Bronchial epithelial cell (primary cell): Measurements from ENCODE around the gene DOLK. TPM values are rescaled to one million over a fixed set of nuclear protein-coding genes. Genes with fewer than 3 reads are reported as not detected.
A peak's percentile ranks its signal among the peaks of the same experiment; 100 is the strongest.

Source experiments
- DNase-seq: peaks from one replicate; pipeline ENCODE4 v3.0.0-alpha.2; 2010; ENCODE audit warnings: low read depth
- FAIRE-seq: peaks from 2 replicates; lab custom pipeline; 2011; peaks lifted over from hg19 to GRCh38; lab: Jason Lieb, UNC
- H3K27me3 ChIP-seq: 2 replicates; pipeline ENCODE4 v1.5.1; 2011; ENCODE audit warnings: low read length; ENCODE audit not compliant: control insufficient read depth, insufficient read depth
- H3K36me3 ChIP-seq: 2 replicates; pipeline ENCODE4 v1.5.1; 2011; ENCODE audit warnings: low read length; ENCODE audit not compliant: control insufficient read depth, insufficient read depth
- H3K4me3 ChIP-seq: 2 replicates; pipeline ENCODE4 v1.5.1; 2011; ENCODE audit warnings: mild to moderate bottlenecking, low read depth, low read length, control low read depth
- CTCF ChIP-seq: IDR thresholded peaks from 2 replicates; pipeline ENCODE4 v1.5.1; 2011; ENCODE audit warnings: mild to moderate bottlenecking, moderate library complexity, low read length, control low read depth, inconsistent platforms; ENCODE audit not compliant: insufficient read depth, severe bottlenecking
- total RNA-seq: library from RNA; depleted of rRNA; stranded (reverse); fragments of >200 nt; gene quantifications from 2 replicates; pipeline ENCODE4 v1.2.1, GENCODE V29; 2014

The DOLK gene
- total RNA-seq, 1 donor from 2014 or later: 22.6 TPM

GRCh38 chr9:128909859-128910258 is 37.5 kb downstream of the DOLK start:
- H3K27me3 ChIP-seq: no peaks in the 10 kb centered on the region
- TF ChIP-seq CTCF: no peak
- no peak overlapping the region for H3K4me3 ChIP-seq
- FAIRE-seq (no peak), DNase-seq (no peak)
- H3K36me3 ChIP-seq: peaks cover 42% of the 10 kb centered on the region

- Histone ChIP-seq H3K4me3 (no peak overlapping the region), H3K36me3 (peaks cover 37% of the 10 kb centered on the region), H3K27me3 (no peaks in the 10 kb centered on the region)
- FAIRE-seq (no peak), DNase-seq (no peak)
- no peak for TF ChIP-seq CTCF
Measured at GRCh38 chr9:128908372-128908771, 39.0 kb downstream of the DOLK start.

- no peak for TF ChIP-seq CTCF
- no peak overlapping the region for H3K4me3 ChIP-seq
- no peaks in the 10 kb centered on the region for H3K27me3 ChIP-seq
- no peak for DNase-seq
- no peak for FAIRE-seq
- H3K36me3 ChIP-seq: peaks cover 42% of the 10 kb centered on the region
Measured at GRCh38 chr9:128906741-128907140, 40.7 kb downstream of the DOLK start.

- Histone ChIP-seq H3K36me3 (peaks cover 40% of the 10 kb centered on the region), H3K4me3 (no peak overlapping the region), H3K27me3 (no peaks in the 10 kb centered on the region)
- DNase-seq (no peak), FAIRE-seq (no peak)
- no peak for TF ChIP-seq CTCF
Measured at GRCh38 chr9:128905964-128906363, 41.4 kb downstream of the DOLK start.

- no peak for TF ChIP-seq CTCF
- peaks cover 30% of the 10 kb centered on the region for H3K36me3 ChIP-seq
- peak; percentile 41 for DNase-seq
- no peak for FAIRE-seq
- H3K4me3 ChIP-seq: no peak overlapping the region
- H3K27me3 ChIP-seq: no peaks in the 10 kb centered on the region
Measured at GRCh38 chr9:128903871-128904620, 43.4 kb downstream of the DOLK start.

- DNase-seq (no peak), FAIRE-seq (no peak)
- peaks cover 26% of the 10 kb centered on the region for H3K36me3 ChIP-seq
- no peaks in the 10 kb centered on the region for H3K27me3 ChIP-seq
- no peak overlapping the region for H3K4me3 ChIP-seq
- TF ChIP-seq CTCF: no peak
Measured at GRCh38 chr9:128903079-128903461, 44.3 kb downstream of the DOLK start.
